Endothelial cell of umbilical vein (primary cell): Measurements from ENCODE around the gene CDK5.

Source experiments
- EZH2 ChIP-seq: IDR thresholded peaks from 2 replicates; pipeline ENCODE4 v1.6.1; 2012; ENCODE audit warnings: borderline replicate concordance, low read depth, mild to moderate bottlenecking, moderate library complexity, low read length, inconsistent platforms; ENCODE audit not compliant: severe bottlenecking
- FOS ChIP-seq: IDR thresholded peaks from 2 replicates; pipeline ENCODE4 v1.6.1; 2011; ENCODE audit warnings: mild to moderate bottlenecking, low read length, moderate library complexity, borderline replicate concordance; ENCODE audit not compliant: insufficient read depth
- GATA2 ChIP-seq: IDR thresholded peaks from 2 replicates; pipeline ENCODE4 v1.7.0; 2011; ENCODE audit warnings: low read depth, mild to moderate bottlenecking, moderate library complexity, mixed read lengths, low read length; ENCODE audit not compliant: insufficient read length, insufficient read depth
- MYC ChIP-seq: IDR thresholded peaks from one replicate; pipeline ENCODE4 v1.6.1; 2011; ENCODE audit warnings: mild to moderate bottlenecking, low read depth, low read length
- POLR2A ChIP-seq: IDR thresholded peaks from 2 replicates; pipeline ENCODE4 v1.6.1; 2012; ENCODE audit warnings: low read depth, mild to moderate bottlenecking, control low read depth, low read length
- POLR2AphosphoS5 ChIP-seq: IDR thresholded peaks from 2 replicates; pipeline ENCODE4 v1.6.1; 2012; ENCODE audit warnings: low read depth, mild to moderate bottlenecking, control low read depth, low read length, moderate library complexity; ENCODE audit not compliant: insufficient read depth
- TF ChIP-seq, protein P1 (sequence below), 2 donors: IDR thresholded peaks; 1 replicate in 1 of 2; 2 replicates in 1 of 2; pipeline ENCODE4 v1.5.1; 2011; ENCODE audit warnings: low read length in 2 of 2, mild to moderate bottlenecking in 2 of 2, moderate library complexity in 2 of 2, control low read depth in 1 of 2, inconsistent platforms in 1 of 2, low read depth in 1 of 2; ENCODE audit not compliant: insufficient read depth in 1 of 2; ENCODE audit errors: extremely low read depth in 1 of 2
- TF ChIP-seq, protein P2 (sequence below): IDR thresholded peaks from 2 replicates; pipeline ENCODE4 v1.6.1; 2011; ENCODE audit not compliant: insufficient read depth, insufficient read length

DNA sequence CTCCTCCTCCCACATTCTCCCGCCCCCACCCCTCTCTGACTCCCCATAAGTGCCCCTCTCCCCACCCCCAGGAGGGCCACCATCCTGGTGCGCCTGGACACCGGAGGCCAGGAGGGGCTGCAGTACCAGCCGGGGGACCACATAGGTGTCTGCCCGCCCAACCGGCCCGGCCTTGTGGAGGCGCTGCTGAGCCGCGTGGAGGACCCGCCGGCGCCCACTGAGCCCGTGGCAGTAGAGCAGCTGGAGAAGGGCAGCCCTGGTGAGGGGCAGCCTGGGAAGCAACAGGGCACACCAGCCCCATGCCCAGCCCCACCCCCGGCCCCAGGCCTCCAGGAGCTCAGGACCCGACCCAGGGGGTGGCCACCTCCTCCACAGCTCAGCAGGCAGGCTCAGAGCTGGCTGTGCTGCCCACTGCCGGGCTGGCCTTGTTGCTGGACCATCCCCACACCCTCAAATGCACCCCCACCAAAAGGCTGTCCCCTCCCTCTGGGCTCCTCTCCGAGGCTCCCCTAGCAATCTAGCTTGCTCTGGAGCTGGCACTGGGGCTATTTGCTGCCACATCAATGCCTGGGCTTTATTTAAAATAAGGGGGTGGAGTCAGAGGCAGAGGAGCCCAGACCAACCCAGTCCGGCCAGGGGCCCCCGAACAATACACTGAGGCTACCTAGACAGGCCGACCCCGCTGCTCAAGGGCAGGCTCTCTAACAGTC, 48.2 kb downstream of the CDK5 start:
- TF ChIP-seq GATA2 (no peak), EZH2 (no peak), POLR2A (no peak), POLR2AphosphoS5 (no peak), FOS (no peak), MYC (no peak)
- TF ChIP-seq, protein P1, sequence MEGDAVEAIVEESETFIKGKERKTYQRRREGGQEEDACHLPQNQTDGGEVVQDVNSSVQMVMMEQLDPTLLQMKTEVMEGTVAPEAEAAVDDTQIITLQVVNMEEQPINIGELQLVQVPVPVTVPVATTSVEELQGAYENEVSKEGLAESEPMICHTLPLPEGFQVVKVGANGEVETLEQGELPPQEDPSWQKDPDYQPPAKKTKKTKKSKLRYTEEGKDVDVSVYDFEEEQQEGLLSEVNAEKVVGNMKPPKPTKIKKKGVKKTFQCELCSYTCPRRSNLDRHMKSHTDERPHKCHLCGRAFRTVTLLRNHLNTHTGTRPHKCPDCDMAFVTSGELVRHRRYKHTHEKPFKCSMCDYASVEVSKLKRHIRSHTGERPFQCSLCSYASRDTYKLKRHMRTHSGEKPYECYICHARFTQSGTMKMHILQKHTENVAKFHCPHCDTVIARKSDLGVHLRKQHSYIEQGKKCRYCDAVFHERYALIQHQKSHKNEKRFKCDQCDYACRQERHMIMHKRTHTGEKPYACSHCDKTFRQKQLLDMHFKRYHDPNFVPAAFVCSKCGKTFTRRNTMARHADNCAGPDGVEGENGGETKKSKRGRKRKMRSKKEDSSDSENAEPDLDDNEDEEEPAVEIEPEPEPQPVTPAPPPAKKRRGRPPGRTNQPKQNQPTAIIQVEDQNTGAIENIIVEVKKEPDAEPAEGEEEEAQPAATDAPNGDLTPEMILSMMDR (IDR thresholded peaks at IDR 0.05; ENCODE audit: extremely low read depth in 1 of 2, insufficient read depth in 1 of 2, low read depth in 1 of 2, low read length in 2 of 2) = peak in 1 of 2 donors; percentile 16
- TF ChIP-seq, protein P2, sequence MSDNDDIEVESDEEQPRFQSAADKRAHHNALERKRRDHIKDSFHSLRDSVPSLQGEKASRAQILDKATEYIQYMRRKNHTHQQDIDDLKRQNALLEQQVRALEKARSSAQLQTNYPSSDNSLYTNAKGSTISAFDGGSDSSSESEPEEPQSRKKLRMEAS = no peak
